Measurements from ENCODE around the gene RNASEL.

GRCh38 chr1:182622901-182623528 lies 34.0 kb upstream of the RNASEL start:
- TF ChIP-seq POLR2AphosphoS5 (IDR thresholded peaks at IDR 0.05) (no peak), CTCF (IDR thresholded peaks at IDR 0.05) (no peak), POLR2A (IDR thresholded peaks at IDR 0.05) (no peak), EP300 (IDR thresholded peaks at IDR 0.05) (no peak)

All from gastroesophageal sphincter (tissue), 3 donors.